ENCODE measurements around the gene SDK1.
"Not testable (repeated sequence)": the region's sequence is repeated elsewhere in the genome, so short reads cannot be mapped to it uniquely, and the experiment has no call there.

The SDK1 gene

DNA sequence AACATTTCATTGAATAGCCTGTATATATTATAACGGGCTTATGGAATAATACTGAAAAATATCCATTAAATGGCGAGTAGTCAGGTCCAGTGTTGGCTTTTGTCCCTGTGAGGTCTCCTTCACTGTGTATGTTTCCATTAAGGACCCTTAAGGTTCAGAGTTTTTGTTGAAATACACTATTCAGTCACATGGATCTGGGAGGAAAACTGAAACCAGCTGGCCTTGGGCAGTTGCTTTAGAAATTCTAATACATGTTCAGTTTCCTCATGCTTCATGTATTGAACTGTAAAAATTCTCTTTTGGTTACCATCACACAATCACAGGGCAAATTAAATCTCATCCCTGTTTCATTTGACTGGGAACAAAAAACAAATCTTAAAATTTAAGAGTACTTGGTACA, 447.3 kb downstream of the SDK1 start:
- no peak for DNase-seq
- no peak overlapping the region for H3K9ac ChIP-seq (ENCODE audit: low read depth, low read length)
- H2AFZ ChIP-seq (ENCODE audit: low read depth, low read length) = no peak overlapping the region

DNA sequence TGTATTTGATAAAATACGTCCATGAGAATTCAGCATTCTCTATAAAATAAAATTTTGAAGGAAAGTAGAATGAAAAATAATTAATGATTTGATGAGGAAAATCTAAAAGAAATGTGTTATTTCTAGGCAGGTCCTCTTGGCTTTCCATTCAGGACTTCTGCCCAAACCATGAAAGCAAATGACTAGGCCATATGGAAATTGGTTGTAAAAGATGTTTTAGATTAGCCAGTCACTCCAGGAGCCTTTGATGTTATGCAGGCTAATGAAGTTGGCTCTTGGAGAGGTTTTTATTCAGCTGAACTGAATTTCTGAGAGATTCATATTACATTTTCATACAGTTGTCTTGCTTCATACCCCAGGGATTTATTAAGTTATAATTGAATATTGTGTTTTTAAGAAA, 452.8 kb downstream of the SDK1 start:
- Histone ChIP-seq H3K79me2 (ENCODE audit: insufficient read depth, low read length) (no peaks in the 10 kb centered on the region), H3K4me1 (ENCODE audit: insufficient read depth, low read length) (no peaks in the 10 kb centered on the region), H3K36me3 (ENCODE audit: insufficient read depth, low read length) (no peaks in the 10 kb centered on the region), H3K4me2 (ENCODE audit: insufficient read depth, low read length) (no peak overlapping the region), H4K20me1 (ENCODE audit: insufficient read depth, low read length) (no peaks in the 10 kb centered on the region), H3K9ac (ENCODE audit: low read depth, low read length) (no peak overlapping the region), H3K4me3 (ENCODE audit: low read depth in 1 of 2, low read length in 2 of 2) (no peak overlapping the region), H3K9me3 (ENCODE audit: insufficient read depth, low read length, severe bottlenecking) (no peaks in the 10 kb centered on the region), H3K27me3 (ENCODE audit: insufficient read depth, low read length, poor library complexity) (no peaks in the 10 kb centered on the region), H2AFZ (ENCODE audit: low read depth, low read length) (no peak overlapping the region), H3K27ac (ENCODE audit: low read length) (no peak overlapping the region)
- ATAC-seq (ENCODE audit: insufficient read depth, low read depth) (no peak), DNase-seq (no peak)
- TF ChIP-seq EZH2 (IDR thresholded peaks at IDR 0.05; ENCODE audit: borderline replicate concordance, low read depth, low read length, severe bottlenecking) = no peak
- TF ChIP-seq, protein P1, sequence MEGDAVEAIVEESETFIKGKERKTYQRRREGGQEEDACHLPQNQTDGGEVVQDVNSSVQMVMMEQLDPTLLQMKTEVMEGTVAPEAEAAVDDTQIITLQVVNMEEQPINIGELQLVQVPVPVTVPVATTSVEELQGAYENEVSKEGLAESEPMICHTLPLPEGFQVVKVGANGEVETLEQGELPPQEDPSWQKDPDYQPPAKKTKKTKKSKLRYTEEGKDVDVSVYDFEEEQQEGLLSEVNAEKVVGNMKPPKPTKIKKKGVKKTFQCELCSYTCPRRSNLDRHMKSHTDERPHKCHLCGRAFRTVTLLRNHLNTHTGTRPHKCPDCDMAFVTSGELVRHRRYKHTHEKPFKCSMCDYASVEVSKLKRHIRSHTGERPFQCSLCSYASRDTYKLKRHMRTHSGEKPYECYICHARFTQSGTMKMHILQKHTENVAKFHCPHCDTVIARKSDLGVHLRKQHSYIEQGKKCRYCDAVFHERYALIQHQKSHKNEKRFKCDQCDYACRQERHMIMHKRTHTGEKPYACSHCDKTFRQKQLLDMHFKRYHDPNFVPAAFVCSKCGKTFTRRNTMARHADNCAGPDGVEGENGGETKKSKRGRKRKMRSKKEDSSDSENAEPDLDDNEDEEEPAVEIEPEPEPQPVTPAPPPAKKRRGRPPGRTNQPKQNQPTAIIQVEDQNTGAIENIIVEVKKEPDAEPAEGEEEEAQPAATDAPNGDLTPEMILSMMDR (IDR thresholded peaks at IDR 0.05; ENCODE audit: borderline replicate concordance, extremely low read depth, low read length, poor library complexity, severe bottlenecking) = no peak

More for the DNA sequence above, 447.3 kb downstream of the SDK1 start:
- Histone ChIP-seq H3K9me3 (ENCODE audit: insufficient read depth, low read length, severe bottlenecking) (no peaks in the 10 kb centered on the region), H3K4me3 (ENCODE audit: low read depth in 1 of 2, low read length in 2 of 2) (no peak overlapping the region), H3K36me3 (ENCODE audit: insufficient read depth, low read length) (no peaks in the 10 kb centered on the region), H3K4me1 (ENCODE audit: insufficient read depth, low read length) (no peaks in the 10 kb centered on the region), H3K79me2 (ENCODE audit: insufficient read depth, low read length) (no peaks in the 10 kb centered on the region), H4K20me1 (ENCODE audit: insufficient read depth, low read length) (no peaks in the 10 kb centered on the region), H3K27me3 (ENCODE audit: insufficient read depth, low read length, poor library complexity) (peaks cover 3% of the 10 kb centered on the region), H3K4me2 (ENCODE audit: insufficient read depth, low read length) (no peak overlapping the region), H3K27ac (ENCODE audit: low read length) (no peak overlapping the region)
- TF ChIP-seq EZH2 (IDR thresholded peaks at IDR 0.05; ENCODE audit: borderline replicate concordance, low read depth, low read length, severe bottlenecking) = no peak
- TF ChIP-seq, protein P1 (IDR thresholded peaks at IDR 0.05; ENCODE audit: borderline replicate concordance, extremely low read depth, low read length, poor library complexity, severe bottlenecking) = no peak
- ATAC-seq (ENCODE audit: insufficient read depth, low read depth) = no peak

DNA sequence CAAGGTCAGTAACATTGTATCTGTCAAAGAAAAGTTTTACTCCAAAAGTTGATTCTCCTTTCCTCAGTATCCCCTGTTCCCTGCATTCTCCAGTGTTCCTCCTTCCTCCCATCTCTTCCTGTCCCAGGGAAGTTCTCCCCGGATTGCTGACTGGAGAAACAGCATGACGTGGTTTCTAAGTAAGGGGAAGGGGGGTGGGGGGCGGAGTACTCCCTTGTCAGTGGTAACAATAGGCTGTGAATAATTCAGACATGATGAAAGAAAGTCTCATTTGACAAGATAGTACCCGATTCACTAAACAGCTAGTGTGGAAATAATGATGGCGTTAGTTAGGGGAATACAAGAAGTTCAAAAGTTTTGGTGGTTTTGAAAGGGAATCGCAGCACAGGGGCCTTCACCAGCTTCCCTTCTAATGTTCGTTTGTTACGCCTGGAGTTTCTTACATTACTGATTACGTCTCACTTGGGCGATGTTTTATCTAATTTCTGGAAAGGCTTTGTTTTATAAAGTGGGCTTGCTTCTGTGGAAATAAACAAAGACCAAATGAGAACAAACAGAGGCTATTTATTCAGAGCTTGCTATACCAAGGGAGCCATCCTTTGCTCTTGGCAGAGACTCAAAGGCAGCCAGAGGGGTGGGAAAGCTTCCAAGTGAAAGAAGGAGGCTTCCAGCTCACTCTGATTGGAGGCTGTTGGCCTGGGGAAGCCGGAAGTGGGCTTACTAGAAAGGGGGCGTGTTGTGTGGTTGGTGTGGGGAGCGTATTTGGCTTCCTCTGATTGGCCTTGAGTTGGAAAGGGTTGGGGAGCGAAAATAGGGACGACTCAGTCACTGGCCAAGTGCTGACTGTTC, 453.7 kb downstream of the SDK1 start:
- Histone ChIP-seq H3K27ac (ENCODE audit: low read length) (no peak overlapping the region), H2AFZ (ENCODE audit: low read depth, low read length) (no peak overlapping the region), H3K27me3 (ENCODE audit: insufficient read depth, low read length, poor library complexity) (no peaks in the 10 kb centered on the region), H3K4me1 (ENCODE audit: insufficient read depth, low read length) (no peaks in the 10 kb centered on the region), H3K79me2 (ENCODE audit: insufficient read depth, low read length) (no peaks in the 10 kb centered on the region), H3K4me2 (ENCODE audit: insufficient read depth, low read length) (no peak overlapping the region), H3K4me3 (ENCODE audit: low read depth in 1 of 2, low read length in 2 of 2) (no peak overlapping the region), H4K20me1 (ENCODE audit: insufficient read depth, low read length) (no peaks in the 10 kb centered on the region), H3K9ac (ENCODE audit: low read depth, low read length) (no peak overlapping the region), H3K36me3 (ENCODE audit: insufficient read depth, low read length) (no peaks in the 10 kb centered on the region), H3K9me3 (ENCODE audit: insufficient read depth, low read length, severe bottlenecking) (no peaks in the 10 kb centered on the region)
- DNase-seq (peak; percentile 32), ATAC-seq (ENCODE audit: insufficient read depth, low read depth) (peak; percentile 72; the same call in 2 of the 3 replicates)
- TF ChIP-seq, protein P1 (IDR thresholded peaks at IDR 0.05; ENCODE audit: borderline replicate concordance, extremely low read depth, low read length, poor library complexity, severe bottlenecking) = no peak
- TF ChIP-seq EZH2 (IDR thresholded peaks at IDR 0.05; ENCODE audit: borderline replicate concordance, low read depth, low read length, severe bottlenecking) = no peak

DNA sequence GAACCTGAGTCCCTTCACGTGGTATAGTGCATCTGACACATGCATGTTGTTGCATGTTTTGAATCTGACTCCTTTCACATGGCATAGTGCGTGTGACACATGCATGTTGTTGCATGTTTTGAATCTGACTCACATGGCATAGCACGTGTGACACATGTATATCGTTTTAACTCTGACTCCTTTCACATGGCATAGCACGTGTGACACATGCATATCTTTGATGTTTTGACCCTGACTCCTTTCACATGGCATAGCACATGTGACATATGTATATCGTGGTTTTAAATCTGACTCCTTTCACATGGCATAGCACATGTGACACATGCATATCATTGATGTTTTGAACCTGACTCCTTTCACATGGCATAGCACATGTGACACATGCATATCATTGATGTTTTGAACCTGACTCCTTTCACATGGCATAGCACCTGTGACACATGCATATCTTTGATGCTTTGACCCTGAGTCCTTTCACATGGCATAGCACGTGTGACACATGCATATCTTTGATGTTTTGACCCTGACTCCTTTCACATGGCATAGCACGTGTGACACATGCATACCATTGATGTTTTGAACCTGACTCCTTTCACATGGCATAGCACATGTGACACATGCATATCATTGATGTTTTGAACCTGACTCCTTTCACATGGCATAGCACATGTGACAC, 454.9 kb downstream of the SDK1 start:
- not testable (repeated sequence) for H3K9ac ChIP-seq (ENCODE audit: low read depth, low read length); H3K27ac ChIP-seq (ENCODE audit: low read length); H3K4me3 ChIP-seq (ENCODE audit: low read depth in 1 of 2, low read length in 2 of 2); H2AFZ ChIP-seq (ENCODE audit: low read depth, low read length); H3K4me1 ChIP-seq (ENCODE audit: insufficient read depth, low read length); DNase-seq; H3K4me2 ChIP-seq (ENCODE audit: insufficient read depth, low read length); H3K9me3 ChIP-seq (ENCODE audit: insufficient read depth, low read length, severe bottlenecking); ATAC-seq (ENCODE audit: insufficient read depth, low read depth); H3K36me3 ChIP-seq (ENCODE audit: insufficient read depth, low read length); H3K27me3 ChIP-seq (ENCODE audit: insufficient read depth, low read length, poor library complexity); H4K20me1 ChIP-seq (ENCODE audit: insufficient read depth, low read length); H3K79me2 ChIP-seq (ENCODE audit: insufficient read depth, low read length)
